Thoracic aorta (tissue), 2 donors: ENCODE measurements around the gene SNX30. TPM values are rescaled to one million over a fixed set of nuclear protein-coding genes. Genes with fewer than 3 reads are reported as not detected.

Experiments used
- ATAC-seq: fragments of 150-250 bp; one replicate; pipeline ENCODE4 v1.8.0; 2017; ENCODE audit warnings: low read depth; ENCODE audit not compliant: insufficient number of reproducible peaks, low FRiP score
- DNase-seq: peaks from one replicate; pipeline ENCODE4 v3.0.0-alpha.2; 2020; ENCODE audit warnings: low spot score
- H3K27ac ChIP-seq, 2 donors: fragments of 200-600 bp; sonication (generic); 1 replicate in 1 of 2; 2 replicates in 1 of 2; pipeline ENCODE4 v1.5.1; 2016; ENCODE audit warnings: mild to moderate bottlenecking in 2 of 2, moderate library complexity in 2 of 2
- H3K27me3 ChIP-seq: fragments of 200-600 bp; sonication (generic); replicated peaks from 2 replicates; pipeline ENCODE4 v1.6.0; 2016; ENCODE audit warnings: mild to moderate bottlenecking; ENCODE audit not compliant: insufficient read depth
- H3K36me3 ChIP-seq: fragments of 200-600 bp; sonication (generic); one replicate; pipeline ENCODE4 v1.5.1; 2016
- H3K4me1 ChIP-seq, 2 donors: fragments of 200-600 bp; sonication (generic); 1 replicate in 1 of 2; 2 replicates in 1 of 2; pipeline versions ENCODE4 v1.5.1 to v1.6.0; 2016; ENCODE audit warnings: low read depth in 2 of 2, mild to moderate bottlenecking in 1 of 2; ENCODE audit not compliant: control insufficient read depth in 1 of 2
- H3K4me3 ChIP-seq: fragments of 200-600 bp; sonication (generic); 2 replicates; pipeline ENCODE4 v1.5.1; 2016; ENCODE audit warnings: mild to moderate bottlenecking
- H3K9me3 ChIP-seq: fragments of 200-600 bp; sonication (generic); 2 replicates; pipeline ENCODE4 v1.5.1; 2016
- CTCF ChIP-seq: fragments of 200-600 bp; sonication (generic); IDR thresholded peaks from one replicate; pipeline ENCODE4 v1.5.1; 2019; ENCODE audit warnings: antibody characterized with exemption
- total RNA-seq, 2 donors: library from RNA; depleted of rRNA; stranded (reverse); fragments of >200 nt; gene quantifications; one replicate each; pipeline versions ENCODE4 v1.1.0 to v1.2.3, GENCODE V29; 2016

SNX30 gene
- total RNA-seq, 2 donors from 2014 or later: 11.2 to 36.3 TPM

- H3K9me3 ChIP-seq: no peaks in the 10 kb centered on the region
- H3K27ac ChIP-seq: no peak overlapping the region
- H3K27me3 ChIP-seq: no peaks in the 10 kb centered on the region
- H3K36me3 ChIP-seq: no peaks in the 10 kb centered on the region
- ATAC-seq (no peak), DNase-seq (no peak)
- no peak for TF ChIP-seq CTCF
- peaks cover 0 to 8% of the 10 kb centered on the region in 2 donors for H3K4me1 ChIP-seq
- H3K4me3 ChIP-seq: no peak overlapping the region
These were observed 45.4 kb downstream of the SNX30 start for GRCh38 chr9:112795921-112796320.

GRCh38 chr9:112796485-112796884 lies 45.9 kb downstream of the SNX30 start:
- Histone ChIP-seq H3K27me3 (no peaks in the 10 kb centered on the region), H3K27ac (no peak overlapping the region), H3K4me1 (peaks cover 0 to 8% of the 10 kb centered on the region in 2 donors), H3K36me3 (no peaks in the 10 kb centered on the region), H3K9me3 (no peaks in the 10 kb centered on the region), H3K4me3 (no peak overlapping the region)
- TF ChIP-seq CTCF: no peak
- no peak for DNase-seq
- ATAC-seq: no peak

DNA sequence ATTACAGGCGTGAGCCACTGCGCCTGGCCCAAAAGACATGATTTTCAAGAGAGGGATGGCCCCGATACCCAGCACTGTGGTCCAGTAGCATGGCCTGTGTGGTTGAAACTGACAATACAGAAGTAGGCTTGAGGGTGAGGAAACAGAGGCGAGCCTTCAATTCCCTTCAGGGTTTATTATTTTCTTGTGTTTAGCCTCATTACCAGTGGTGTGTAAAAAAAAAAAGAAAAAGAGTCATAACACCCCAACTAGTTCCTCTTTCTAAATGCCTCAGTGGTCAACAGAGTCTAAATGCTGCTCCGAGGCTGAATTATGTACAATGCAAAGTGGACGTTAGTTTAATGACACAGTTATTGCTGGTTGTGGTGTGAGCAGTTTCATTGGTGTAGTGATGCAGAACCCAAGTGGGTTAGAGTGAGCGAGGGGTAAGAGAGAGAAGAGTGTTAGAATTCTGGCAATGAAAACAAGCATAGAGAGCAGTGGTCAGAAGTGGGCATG lies 58.8 kb downstream of the SNX30 start:
- no peak for DNase-seq
- no peaks in the 10 kb centered on the region for H3K36me3 ChIP-seq
- ATAC-seq: no peak
- no peak overlapping the region for H3K27ac ChIP-seq
- no peaks in the 10 kb centered on the region for H3K27me3 ChIP-seq
- no peak for TF ChIP-seq CTCF
- no peaks in the 10 kb centered on the region for H3K4me1 ChIP-seq
- no peaks in the 10 kb centered on the region for H3K9me3 ChIP-seq
- H3K4me3 ChIP-seq: no peak overlapping the region

DNA sequence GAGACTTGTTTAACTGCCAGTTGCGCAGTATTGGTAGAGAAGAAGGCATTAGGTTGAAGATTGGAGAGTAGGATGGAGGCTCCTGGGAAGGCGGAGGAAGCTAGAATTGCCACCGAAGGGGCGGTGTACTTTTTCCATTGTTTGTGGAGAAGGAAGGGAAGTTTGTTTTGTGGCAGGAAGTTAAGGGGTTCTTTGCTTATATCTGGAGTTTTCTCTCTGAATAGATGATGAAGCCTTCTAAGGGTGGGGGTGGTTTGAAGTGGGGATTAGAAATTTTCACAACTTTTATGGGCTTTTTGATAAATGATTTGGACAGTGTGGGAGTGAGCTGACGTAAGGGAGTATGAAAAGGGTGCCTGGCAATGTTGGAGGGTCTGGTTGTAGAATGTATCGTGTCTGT lies 59.3 kb downstream of the SNX30 start:
- Histone ChIP-seq H3K4me3 (no peak overlapping the region), H3K27me3 (no peaks in the 10 kb centered on the region), H3K27ac (no peak overlapping the region), H3K9me3 (no peaks in the 10 kb centered on the region), H3K4me1 (no peaks in the 10 kb centered on the region), H3K36me3 (no peaks in the 10 kb centered on the region)
- DNase-seq: no peak
- no peak for ATAC-seq
- TF ChIP-seq CTCF: no peak

DNA sequence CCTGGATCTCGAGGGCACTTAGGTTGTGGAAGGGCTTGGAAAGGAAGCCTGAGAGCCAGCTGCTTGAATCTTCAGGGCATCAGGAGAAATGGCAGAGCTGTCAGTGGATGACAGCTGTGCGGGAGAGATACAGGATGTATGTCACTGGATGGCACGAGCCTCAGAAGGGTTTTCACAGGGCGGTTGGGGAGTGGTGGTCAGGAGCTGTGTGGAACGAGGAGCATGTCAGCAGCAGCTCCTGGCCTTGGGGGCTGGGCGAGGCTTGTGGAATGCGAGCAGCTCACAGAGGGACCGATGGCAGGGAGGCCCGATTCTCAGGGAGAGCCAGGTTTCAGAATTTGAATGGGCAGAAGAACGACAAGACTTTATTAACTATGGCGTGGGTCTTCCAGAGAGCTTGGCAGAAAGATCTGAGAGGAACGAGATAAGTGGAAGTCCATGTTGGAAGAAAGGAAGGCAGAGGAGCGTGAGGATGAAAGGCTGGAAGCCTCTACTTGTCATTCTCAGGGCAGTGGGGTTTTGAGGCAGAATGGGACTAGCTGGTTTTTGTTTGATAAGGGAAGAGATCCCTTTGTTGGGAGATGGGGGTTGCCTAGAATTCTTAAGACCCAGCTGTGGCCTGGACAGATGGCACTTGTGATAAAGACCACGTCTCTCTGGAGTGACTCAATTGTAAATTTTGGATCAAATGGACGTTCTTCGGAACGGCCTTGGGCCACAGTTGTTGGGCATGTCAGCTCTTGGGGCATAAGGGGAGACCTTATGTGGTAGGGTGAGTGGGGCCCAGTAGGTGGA lies 60.3 kb downstream of the SNX30 start:
- H3K9me3 ChIP-seq: no peaks in the 10 kb centered on the region
- H3K4me1 ChIP-seq: no peaks in the 10 kb centered on the region
- H3K27ac ChIP-seq: no peak overlapping the region
- H3K36me3 ChIP-seq: no peaks in the 10 kb centered on the region
- no peaks in the 10 kb centered on the region for H3K27me3 ChIP-seq
- DNase-seq (no peak), ATAC-seq (no peak)
- no peak overlapping the region for H3K4me3 ChIP-seq
- no peak for TF ChIP-seq CTCF
